GM12892 (cell line): Measurements from ENCODE around the gene HYAL3.

Source experiments
- POLR2A ChIP-seq: IDR thresholded peaks from 2 replicates; pipeline ENCODE4 v1.6.1; 2011; ENCODE audit warnings: low read depth, low read length, control low read depth
- POLR2AphosphoS5 ChIP-seq: IDR thresholded peaks from 2 replicates; pipeline ENCODE4 v1.6.1; 2011; ENCODE audit warnings: low read depth, low read length, control low read depth
- TAF1 ChIP-seq: IDR thresholded peaks from 2 replicates; pipeline ENCODE4 v1.6.1; 2011; ENCODE audit warnings: low read depth, mild to moderate bottlenecking, control low read depth, low read length, borderline replicate concordance

DNA sequence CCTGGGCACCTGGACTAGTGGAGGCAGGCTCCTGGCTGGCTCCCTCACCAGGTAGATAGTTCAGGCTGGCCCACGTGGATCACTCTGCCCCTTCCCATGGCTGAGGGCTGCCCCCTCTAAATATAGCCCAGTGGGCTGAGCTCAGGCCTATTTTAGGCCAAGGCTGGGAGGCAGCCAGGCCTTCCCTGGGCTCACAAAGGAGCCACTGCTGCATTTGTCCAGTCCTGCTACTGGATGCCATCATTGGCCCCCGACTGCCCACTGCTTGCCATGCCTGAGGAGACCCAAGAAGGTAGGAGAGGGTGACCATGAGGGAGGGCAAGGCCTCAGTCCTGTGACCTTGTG lies 20.4 kb downstream of the HYAL3 start, which contains the start of gene LSMEM2:
- TF ChIP-seq POLR2AphosphoS5 (no peak), POLR2A (no peak), TAF1 (no peak)
